GM18511 (cell line): Measurements from ENCODE around the gene C6.
"Not testable (repeated sequence)": the region's sequence is repeated elsewhere in the genome, so short reads cannot be mapped to it uniquely, and the experiment has no call there.

ENCODE experiments used
- ATAC-seq: cut with Tn5 transposase; IDR thresholded peaks from one replicate; pipeline ENCODE4 v1.9.1; 2021; ENCODE audit warnings: mild to moderate bottlenecking, moderate library complexity; ENCODE audit not compliant: unreplicated experiment

The C6 gene

DNA sequence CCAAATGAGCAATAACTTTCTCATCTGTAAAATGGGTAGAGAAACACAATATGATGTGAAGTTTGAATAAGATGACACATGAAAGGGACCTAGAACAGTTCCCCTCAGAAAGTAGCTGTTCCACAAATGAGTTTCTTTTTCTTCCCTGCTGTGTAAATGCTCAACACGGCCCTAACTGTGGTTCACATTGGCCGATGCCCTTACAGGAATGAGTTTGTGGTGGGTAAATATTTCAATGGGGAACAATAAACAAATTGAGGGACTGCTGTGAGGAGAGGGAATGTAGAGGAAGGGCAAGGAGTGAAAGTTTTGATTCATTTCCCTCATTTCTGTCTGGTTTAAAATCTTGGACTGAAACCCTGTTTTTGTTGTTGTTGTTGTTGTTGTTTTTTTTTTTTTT, 12.8 kb downstream of the C6 start:
- no peak for ATAC-seq

DNA sequence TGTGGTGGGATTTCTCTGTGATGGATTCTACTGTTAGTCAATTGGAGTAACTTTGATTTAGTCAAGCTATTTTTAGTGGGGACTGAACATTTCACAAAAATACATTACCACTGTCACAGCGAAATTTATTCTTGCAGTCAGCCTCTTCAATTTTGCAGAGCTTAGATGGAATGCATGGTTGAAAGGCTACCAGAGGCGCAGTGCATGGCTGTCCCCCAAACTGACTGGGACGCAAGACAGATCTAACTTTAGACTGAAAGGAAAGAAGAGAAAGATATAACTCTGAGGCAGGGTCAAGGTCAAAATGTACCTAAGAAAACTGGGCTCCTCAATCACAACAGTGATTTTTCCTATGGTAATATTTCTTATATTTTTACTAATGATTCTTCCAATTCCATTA, 13.7 kb downstream of the C6 start:
- ATAC-seq = no peak

DNA sequence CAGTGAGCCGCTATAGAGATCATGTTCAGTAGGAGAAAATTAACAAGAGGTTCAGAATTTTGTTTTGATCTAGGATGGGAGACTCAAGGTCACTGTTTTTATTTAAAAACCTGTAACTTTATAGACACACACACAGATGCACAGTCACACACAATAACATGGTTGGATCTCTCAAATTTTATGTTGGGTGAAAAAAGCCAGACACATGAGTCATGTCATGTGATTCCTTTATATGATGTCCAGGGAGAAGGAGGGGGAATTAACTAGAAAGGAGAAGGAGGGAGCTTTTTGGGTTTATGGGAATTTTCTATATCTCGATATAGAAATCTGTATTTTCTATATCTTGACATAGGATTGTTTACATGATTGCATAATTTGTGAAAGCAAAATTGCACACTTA, 17.1 kb downstream of the C6 start:
- no peak for ATAC-seq

DNA sequence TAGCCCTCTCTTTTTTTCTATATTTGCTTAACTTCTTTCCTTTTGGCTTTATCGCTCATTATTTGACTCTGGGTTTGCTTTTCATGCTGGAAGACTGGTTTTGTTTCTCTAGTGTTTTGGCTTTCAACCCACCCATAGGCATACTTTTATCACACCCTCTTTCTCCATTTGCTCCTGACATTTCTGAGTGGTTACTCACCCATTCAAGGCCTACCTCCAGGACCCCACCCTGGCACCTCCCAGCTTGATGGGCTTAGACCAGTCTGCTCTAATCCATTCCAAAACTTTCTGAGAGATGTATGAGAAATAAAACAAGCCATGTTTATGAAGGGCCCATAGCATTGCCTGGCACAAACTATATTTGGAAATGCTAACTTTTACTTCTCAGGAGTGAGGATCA, 18.1 kb downstream of the C6 start:
- ATAC-seq = no peak

DNA sequence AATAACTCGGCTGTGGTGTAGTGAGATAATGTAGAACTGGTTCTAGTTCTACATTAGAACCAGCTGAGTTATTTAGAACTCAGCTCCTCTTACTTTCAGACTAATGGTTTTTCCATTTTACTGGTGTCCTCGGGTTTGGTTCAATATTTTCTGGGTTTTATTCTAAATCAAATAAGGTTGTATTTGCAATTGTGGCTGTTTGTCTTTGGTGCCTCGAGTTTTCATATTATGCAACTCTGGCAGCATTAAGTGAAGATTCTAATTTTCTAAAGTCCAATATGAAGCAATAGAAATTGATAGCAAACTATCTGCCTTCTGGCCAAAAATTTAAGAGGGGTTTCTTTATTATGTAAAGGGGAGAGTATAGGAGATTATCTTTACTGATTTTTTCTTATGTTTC, 19.0 kb downstream of the C6 start:
- ATAC-seq = no peak

DNA sequence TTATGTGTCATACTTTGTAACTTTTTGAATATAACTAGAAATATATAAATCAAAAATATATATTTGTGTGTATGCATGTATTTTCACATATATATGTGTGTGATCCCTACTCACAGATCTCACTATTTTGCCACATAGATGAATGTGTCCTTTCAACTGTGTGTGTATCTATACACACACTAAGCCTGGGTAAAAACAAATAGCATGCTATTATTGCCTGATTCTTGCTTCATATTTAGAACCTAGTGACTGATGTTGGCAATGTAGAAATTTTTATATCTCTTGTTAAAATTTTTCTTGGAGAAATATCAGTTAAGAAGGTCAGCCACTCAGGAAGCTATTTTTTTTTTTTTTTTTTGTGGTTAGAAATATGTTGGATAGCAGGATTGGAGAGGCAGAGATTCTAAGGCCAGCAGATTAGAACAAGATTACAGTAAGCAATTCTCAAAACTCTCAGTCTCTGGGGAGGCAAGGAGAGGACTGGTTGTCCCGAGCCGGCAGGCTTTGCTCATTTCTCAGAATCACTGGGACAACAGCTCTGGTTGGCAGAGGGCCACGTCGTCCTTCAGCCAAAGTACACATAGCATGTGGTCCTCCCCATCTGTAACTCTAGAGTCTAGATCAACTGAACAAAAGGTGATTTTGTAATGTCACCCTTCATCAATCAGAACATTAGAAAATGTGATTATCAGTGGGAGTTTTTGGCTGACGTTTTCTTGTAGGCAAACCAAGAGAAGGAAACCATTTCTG, 19.7 kb downstream of the C6 start:
- no peak for ATAC-seq

DNA sequence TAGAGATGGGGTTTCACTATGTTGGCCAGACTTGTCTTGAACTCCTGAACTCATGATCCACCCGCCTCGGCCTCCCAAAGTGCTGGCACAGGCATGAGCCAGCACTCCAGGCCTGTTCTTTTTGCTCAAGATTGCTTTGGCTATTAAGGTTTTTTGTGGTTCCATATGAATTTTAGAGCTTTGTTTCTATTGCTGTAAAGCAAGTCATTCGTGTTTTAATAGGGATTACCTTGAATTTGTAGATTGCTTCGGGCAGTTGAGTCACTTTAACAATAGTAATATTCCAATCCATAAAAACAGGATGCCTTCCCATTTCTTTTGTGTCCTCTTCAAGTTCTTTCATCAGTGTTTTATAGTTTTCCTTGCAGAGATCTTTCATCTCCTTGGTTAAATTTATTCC, 22.1 kb downstream of the C6 start:
- ATAC-seq = no peak

DNA sequence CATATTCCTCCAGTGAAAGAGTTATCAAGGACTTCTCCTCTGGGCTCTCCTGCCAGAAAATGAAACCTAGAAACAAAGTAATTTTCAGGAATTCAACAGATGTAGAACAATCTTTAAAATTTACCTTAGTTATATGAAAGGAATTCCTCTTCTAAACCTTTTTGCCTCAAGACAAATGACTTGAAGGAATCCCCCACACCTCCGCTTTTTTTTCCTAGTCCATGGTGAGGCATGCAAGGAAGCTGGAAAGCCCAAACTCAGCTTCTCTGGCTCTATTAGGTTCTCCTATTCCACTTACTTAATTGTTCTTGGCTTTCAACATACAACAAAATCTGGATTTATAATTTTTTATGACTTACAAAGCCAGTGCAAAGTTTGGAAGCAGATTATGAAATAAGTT, 27.2 kb downstream of the C6 start:
- ATAC-seq = no peak

DNA sequence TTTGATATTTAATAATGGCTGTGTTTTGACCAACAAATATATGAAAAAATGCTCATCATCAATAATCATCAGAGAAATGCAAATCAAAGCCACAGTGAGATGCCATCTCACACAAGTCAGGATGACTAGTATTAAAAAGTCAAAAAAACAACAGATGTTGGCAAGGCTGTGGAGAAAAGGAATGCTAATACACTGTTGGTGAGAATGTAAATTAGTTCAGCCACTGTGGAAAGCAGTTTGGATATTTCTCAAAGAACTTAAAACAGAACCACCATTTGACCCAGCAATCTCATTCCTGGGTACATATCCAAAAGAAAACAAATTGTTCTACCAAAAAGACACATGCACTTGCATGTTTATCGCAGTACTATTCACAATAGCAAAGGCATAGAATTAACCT, 30.0 kb downstream of the C6 start:
- ATAC-seq = not testable (repeated sequence)

DNA sequence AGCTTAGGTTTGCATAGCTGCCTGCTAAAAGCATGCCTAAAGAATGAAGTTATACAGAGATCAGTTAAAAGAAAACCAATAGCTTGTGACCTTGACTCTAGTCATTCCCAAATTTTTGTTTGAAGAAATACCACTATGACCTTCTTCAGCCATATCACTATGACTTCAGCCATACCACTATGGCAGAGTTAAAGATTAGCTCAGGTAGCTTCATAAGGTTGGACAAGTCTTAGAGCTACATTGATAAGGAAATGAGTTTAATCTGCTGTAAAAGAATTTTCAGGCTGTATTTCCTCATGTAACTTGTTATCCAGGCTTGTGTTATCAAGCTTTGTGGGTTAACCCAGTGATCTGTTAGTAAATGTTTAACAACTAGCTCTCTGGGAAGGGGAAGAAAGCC, 30.7 kb downstream of the C6 start:
- no peak for ATAC-seq

DNA sequence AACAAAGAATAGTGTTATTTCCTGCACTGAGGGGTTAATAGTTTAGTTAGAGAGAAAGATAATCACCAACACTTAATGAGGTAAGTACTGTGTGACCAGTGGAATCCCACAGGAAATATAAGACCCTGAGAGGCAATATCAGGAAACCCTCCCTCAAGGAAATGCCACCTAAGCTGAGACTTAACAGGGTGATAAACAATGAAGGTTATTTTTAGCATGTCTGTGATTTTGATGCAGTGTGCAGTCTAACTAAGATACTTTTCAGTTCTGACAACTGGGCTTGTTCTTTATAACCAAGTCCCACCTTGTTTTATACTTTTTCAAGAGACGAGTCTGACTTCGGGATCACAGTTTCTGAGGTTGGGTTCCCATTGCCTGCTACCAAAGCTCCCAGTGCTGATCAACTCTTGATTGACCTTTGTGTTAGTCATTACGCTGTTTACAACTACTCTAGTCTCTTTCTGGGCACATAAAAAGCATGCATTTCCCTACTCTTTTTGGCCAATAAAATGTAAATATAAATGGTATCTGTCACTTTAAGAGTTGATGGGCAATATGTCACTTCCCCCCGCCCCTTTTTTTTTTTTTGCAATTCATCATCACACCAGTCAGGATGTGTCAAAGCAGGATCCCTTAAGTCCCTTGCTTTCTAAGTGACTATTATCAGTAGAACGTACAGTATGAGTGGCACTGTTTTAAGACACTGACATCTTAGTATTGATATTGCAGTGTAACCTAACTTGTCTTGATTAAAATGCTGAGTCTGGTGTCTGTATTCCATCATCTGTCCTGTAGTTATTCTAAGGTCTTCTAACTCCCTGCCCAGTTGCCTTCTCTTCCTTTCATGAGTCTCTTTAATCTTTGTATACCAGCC, 31.4 kb downstream of the C6 start:
- ATAC-seq = no peak

DNA sequence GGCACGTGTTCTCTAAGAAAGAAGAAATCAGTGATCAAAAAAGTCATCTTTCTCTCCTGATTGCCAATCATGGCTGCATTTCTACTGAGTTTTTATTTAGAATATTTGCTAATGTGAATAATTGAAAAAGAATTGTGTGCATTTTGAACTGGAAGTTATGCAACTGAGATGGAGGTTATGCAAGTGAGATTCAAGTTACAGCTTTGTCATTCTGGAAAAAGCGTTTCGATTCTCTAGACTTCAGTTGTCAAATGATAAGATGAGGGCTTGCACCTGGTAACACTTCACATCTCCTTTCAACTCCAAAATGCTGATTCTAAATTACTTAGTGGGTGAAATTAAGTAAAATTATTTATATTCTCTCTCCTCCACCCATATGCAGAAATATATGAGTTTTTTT, 36.4 kb downstream of the C6 start:
- ATAC-seq = no peak

DNA sequence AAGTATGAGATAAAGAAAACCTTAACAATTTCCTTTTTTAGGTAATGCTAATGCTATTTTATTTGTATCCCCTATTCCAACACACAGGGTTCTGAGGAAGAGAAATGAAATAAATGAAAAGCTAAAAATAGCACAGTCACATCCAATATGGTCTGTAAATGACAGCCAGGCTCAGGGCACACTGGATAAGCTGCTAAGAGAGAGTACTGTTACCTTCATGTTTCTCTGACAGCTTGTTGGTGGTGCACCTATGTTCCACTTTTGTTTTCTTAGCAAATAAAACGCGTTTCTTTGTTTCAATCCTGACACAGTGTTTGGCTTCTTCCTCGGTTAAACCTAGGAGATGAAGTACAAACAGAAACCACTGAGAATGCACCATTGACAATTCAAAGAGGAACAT, 41.3 kb downstream of the C6 start:
- ATAC-seq = no peak

DNA sequence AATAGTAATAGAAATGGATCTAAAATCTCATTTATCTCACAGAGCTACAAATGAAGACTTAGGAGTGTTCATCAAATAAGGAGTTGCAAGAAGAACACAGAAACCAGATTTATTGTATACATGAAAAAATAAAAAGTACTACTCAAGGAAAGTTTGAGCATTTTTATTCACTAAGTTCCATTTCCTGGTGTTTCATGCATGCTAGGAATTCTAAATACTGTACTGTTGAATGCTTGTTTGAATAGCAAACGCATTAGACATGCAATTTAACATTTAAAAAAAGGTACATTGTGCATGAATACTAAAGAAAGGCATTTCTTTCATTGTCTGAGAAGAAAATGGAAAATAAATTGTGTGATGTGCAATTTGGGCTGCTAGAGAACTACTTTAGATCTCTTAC, 52.1 kb downstream of the C6 start:
- ATAC-seq = no peak

DNA sequence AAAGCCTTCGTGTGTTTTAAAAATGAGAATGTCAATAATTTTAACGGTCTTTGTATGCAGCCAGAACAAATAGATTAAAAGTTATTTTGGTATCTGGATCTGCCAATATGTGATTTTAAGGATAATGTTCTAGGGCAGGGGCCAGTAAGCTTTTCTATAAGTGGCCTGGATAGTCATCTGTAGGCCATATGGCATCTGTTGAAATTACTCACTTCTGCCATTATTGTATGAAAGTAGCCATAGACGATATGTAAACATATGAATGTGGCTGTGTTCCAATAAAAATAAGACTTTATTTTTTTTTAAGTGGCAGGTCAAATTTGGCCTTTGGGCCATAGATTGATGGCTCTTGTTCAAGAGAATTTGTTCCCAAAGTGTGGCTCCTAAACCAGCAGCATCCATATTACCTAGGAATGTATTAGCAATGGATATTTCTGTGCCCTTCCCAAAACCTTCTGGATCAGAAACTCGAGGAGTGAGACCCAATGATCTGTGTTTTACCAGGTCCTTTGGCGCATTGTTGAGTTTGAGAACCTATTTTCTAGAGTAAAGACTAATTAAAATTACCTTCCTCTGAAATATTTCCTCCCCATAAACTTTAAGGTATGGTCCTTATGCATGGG, 55.9 kb downstream of the C6 start:
- ATAC-seq = no peak

DNA sequence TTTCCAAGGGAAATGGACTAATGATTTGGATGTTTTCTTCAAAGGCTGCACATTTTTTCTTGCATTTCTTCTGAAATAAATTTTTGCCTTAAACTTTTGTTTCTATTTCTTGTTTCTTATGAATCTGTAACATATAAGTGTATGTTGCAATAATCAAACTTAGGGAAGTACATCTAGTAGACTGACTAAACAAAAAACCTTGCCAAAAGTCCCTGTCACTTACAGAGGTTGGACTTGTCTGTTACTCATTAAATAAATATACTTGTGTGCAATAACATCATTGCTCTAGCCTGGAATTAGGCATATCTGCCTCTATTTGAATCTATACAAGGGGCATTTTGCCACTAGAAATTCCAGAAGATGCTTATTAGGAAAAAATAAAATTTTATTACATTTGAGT, 56.6 kb downstream of the C6 start:
- no peak for ATAC-seq

DNA sequence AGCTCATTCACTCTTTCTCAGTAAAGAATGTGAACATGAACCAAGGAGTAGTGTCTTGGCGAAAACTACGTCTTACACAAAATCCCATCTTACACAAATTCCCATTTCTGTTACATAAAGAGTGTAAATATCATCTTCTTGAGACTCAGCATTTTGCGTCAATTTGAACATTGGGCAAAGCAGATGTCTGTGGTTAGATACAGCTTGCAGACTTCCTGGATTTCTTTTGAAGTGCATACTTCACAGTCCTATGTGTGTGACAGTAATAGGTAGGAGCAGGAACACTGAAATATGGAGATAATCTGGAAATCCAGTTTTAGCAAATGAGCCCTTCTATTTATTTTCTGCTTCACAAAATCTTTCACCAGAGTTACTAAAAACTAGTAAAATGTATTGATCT, 58.8 kb downstream of the C6 start:
- no peak for ATAC-seq

DNA sequence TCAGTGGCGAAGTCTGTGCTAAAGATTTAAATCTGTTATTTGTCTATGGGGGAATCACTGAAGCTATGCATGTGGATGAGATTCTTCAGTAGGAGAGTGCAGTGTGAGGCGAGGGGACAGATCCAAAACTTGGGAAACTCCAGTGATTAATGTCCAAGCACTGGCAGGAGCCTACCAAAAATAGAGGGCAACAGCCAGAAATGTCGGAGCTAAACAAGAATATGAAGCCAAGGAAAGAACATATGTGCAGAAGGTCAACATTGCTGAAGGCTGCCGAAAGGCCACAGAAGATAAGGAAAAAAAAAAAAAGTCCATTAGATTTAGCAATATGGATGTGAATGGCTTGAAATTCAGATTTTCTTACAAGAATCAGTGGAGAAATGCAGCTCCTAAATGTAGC, 61.8 kb downstream of the C6 start:
- ATAC-seq = no peak

DNA sequence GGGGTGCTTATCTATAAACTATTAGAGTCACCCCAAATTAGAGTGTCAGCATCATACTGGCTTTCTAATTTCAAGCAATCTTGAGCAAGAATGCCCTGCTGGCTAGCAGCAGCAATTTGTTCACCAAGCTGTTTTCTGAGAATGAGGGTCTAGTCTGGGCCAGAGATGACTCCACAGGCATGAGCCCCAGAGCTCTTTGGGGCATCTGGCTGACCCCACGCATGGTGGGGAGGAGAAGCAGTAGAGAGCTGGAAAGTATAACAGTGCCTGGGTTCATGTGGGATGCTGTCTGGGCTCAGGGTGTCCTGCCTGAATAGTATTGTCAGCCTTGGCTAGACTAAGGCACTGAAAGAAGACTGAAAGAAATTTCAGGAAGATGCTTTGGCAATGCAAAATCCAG, 64.9 kb downstream of the C6 start:
- no peak for ATAC-seq

DNA sequence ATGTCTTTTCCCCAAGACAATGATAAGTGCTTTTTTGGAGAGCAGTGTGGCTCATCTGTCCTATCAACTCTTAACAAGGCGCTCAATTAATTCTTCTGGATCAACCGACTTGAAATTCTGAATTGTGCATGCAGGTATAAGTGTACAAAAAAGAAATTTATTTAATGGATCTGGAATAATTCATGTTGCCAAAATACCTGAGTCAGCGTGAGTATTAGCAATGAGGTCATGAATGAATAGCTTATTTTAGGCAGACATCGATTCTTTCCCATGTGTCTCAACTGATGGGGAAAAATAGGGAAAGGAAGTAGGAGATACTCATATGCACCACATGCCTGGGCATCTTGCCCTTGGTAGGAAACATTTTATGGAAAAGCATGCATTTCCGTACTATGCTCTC, 68.0 kb downstream of the C6 start:
- no peak for ATAC-seq

DNA sequence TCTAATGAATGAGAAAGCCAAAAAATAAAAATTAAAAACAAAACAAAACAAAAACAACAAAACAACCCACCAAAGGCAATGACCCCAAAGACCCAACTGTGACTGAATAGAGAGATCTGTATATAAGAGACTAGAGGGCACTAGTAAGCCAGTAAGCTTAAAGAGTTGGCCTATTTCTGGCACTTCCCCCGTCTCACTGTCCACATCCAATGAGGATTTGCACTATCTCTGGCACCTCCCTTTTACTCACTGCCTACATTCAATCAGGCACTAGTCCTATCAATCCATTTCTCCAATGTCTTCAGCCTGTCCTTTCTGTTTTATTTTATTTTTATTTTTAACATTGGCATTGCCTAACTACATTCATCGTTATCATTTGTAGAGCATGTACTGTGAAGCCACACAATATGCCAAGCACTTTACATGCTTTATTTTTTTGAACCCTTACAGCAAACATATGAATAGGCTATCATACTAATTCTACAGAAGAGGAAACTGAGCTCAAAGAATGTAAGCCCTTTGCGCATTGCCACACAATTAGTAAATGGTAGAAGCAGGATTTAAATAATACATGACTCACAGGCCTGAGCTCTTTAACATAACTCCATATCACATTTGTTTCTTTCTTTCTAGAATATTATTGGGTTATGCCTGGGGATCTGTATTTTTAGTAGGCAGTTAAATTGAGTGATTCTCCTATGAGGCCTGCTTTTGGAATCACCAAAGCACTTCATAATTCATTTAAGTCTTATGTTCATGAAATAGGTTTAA, 70.0 kb downstream of the C6 start:
- no peak for ATAC-seq
